HepG2 (cell line): ENCODE results near the gene PEAK3. TPM values are rescaled to one million over a fixed set of nuclear protein-coding genes. Genes with fewer than 3 reads are reported as not detected.

ENCODE experiments used
- CSRNP1 ChIP-seq: sonication (generic); formaldehyde crosslinking; IDR thresholded peaks from 2 replicates; pipeline ENCODE4 v1.8.1; 2023; ENCODE audit warnings: mild to moderate bottlenecking, missing genetic modification reagents
- HOXA9 ChIP-seq: sonication (generic); formaldehyde crosslinking; IDR thresholded peaks from 2 replicates; pipeline ENCODE4 v1.8.1; 2022; ENCODE audit warnings: missing genetic modification reagents, mild to moderate bottlenecking, moderate library complexity, borderline replicate concordance
- MIER2 ChIP-seq: IDR thresholded peaks from 2 replicates; pipeline ENCODE4 v1.6.1; 2016; ENCODE audit warnings: missing biosample characterization, missing genetic modification reagents
- NFIB ChIP-seq: sonication (generic); formaldehyde crosslinking; IDR thresholded peaks from 2 replicates; pipeline ENCODE4 v1.9.0; 2021; ENCODE audit warnings: missing genetic modification reagents, mild to moderate bottlenecking, borderline replicate concordance
- PCBP1 ChIP-seq: fragments of 200-400 bp; formaldehyde crosslinking; IDR thresholded peaks from 2 replicates; pipeline ENCODE4 v1.6.1; 2017; ENCODE audit warnings: mild to moderate bottlenecking, low read depth, low read length, borderline replicate concordance
- RERE ChIP-seq: IDR thresholded peaks from 2 replicates; pipeline ENCODE4 v1.6.1; 2016; ENCODE audit warnings: low read depth, missing genetic modification reagents, missing compliant biosample characterization
- SMAD9 ChIP-seq: sonication (generic); formaldehyde crosslinking; IDR thresholded peaks from 2 replicates; pipeline ENCODE4 v1.5.1; 2020; ENCODE audit warnings: mild to moderate bottlenecking, missing genetic modification reagents
- SOX13 ChIP-seq, 3 experiments: fragments of 450-650 bp in 1 of 3; sonication (generic) in 1 of 3; formaldehyde crosslinking in 1 of 3; IDR thresholded peaks in 2 of 3; conservative IDR thresholded peaks in 1 of 3; 2 replicates each; pipeline versions ENCODE4 v1.5.0 to v1.6.1; 2016 to 2020; ENCODE audit warnings: antibody characterized with exemption in 1 of 3, mild to moderate bottlenecking in 1 of 3, missing compliant biosample characterization in 1 of 3, missing genetic modification reagents in 1 of 3, moderate library complexity in 1 of 3
- SOX6 ChIP-seq, 2 experiments: fragments of 450-650 bp in 1 of 2; sonication (generic) in 1 of 2; formaldehyde crosslinking in 1 of 2; IDR thresholded peaks; 2 replicates each; pipeline versions ENCODE4 v1.4.0 to v1.6.1; 2017 to 2020; ENCODE audit warnings: antibody characterized with exemption in 1 of 2, mild to moderate bottlenecking in 1 of 2, missing genetic modification reagents in 1 of 2
- TP53 ChIP-seq: sonication (generic); formaldehyde crosslinking; conservative IDR thresholded peaks from 2 replicates; pipeline ENCODE4 v1.4.0; 2020; ENCODE audit warnings: missing genetic modification reagents
- ZEB1 ChIP-seq: IDR thresholded peaks from 2 replicates; pipeline ENCODE4 v1.6.1; 2012; ENCODE audit warnings: mild to moderate bottlenecking, low read depth, inconsistent platforms; ENCODE audit not compliant: insufficient replicate concordance
- ZNF225 ChIP-seq: sonication (generic); formaldehyde crosslinking; IDR thresholded peaks from 2 replicates; pipeline ENCODE4 v1.4.0; 2020; ENCODE audit warnings: mild to moderate bottlenecking, missing genetic modification reagents
- ZNF3 ChIP-seq: IDR thresholded peaks from 2 replicates; pipeline ENCODE4 v1.7.0; 2017; ENCODE audit warnings: inconsistent platforms
- ZNF333 ChIP-seq: sonication (generic); formaldehyde crosslinking; IDR thresholded peaks from 2 replicates; pipeline ENCODE4 v1.4.0; 2020; ENCODE audit warnings: mild to moderate bottlenecking, missing genetic modification reagents, borderline replicate concordance
- ZNF607 ChIP-seq: sonication (generic); formaldehyde crosslinking; IDR thresholded peaks from 2 replicates; pipeline ENCODE4 v1.5.1; 2020; ENCODE audit warnings: missing genetic modification reagents, mild to moderate bottlenecking, borderline replicate concordance
- ZSCAN20 ChIP-seq: sonication (generic); formaldehyde crosslinking; IDR thresholded peaks from 2 replicates; pipeline ENCODE4 v1.4.0; 2020; ENCODE audit warnings: missing genetic modification reagents, mild to moderate bottlenecking, borderline replicate concordance
- ZSCAN29 ChIP-seq: sonication (generic); formaldehyde crosslinking; conservative IDR thresholded peaks from 2 replicates; pipeline ENCODE4 v1.4.0; 2020; ENCODE audit warnings: mild to moderate bottlenecking, missing genetic modification reagents
- polyA plus RNA-seq, 8 experiments: library from polyadenylated mRNA; depleted of rRNA in 3 of 8; stranded (reverse) in 7 of 8; unstranded in 1 of 8; fragments of >200 nt; fragmentation: Illumina TruSeq in 4 of 8; extraction: Trizol in 4 of 8; gene quantifications; 2 replicates each; pipeline versions ENCODE4 v1.2.1 to v1.2.3, GENCODE V29; 2011 to 2016; ENCODE audit warnings: low read depth in 4 of 8, missing spikeins in 1 of 8, mixed read lengths in 1 of 8; ENCODE audit not compliant: insufficient read depth in 1 of 8
- total RNA-seq, 5 experiments: library from RNA; depleted of rRNA; stranded (reverse); fragments of >200 nt; fragmentation: Illumina TruSeq; extraction: Trizol; gene quantifications; 2 replicates each; pipeline ENCODE4 v1.2.3, GENCODE V29; 2016; ENCODE audit warnings: low read depth in 1 of 5
- TF ChIP-seq, protein P1 (sequence below): sonication (generic); formaldehyde crosslinking; IDR thresholded peaks from 2 replicates; pipeline ENCODE4 v1.8.1; 2023; ENCODE audit warnings: mild to moderate bottlenecking, missing genetic modification reagents, borderline replicate concordance
- TF ChIP-seq, protein P2 (sequence below): sonication (generic); formaldehyde crosslinking; IDR thresholded peaks from 2 replicates; pipeline ENCODE4 v1.5.0; 2020; ENCODE audit warnings: mild to moderate bottlenecking, missing genetic modification reagents

PEAK3 gene
- total and polyA plus RNA-seq, 2 of the 13 experiments (the other 11 are each of a cell fraction or from before 2014, with no cell fraction given): not detected

GRCh38 chr19:2273356-2274184, 8.4 kb downstream of the PEAK3 start (continued):
- TF ChIP-seq RERE (CRISPR knock-in tag) (no peak), NFIB (CRISPR knock-in tag) (no peak), ZSCAN20 (0 out of 2 replicates have a peak, but pooled peaks have one; percentile 45), ZNF607 (peak; percentile 35; the same call in 1 of the 2 replicates), ZNF225 (peak; percentile 66; the same call in 1 of the 2 replicates), SMAD9 (CRISPR knock-in tag) (no peak), TP53 (CRISPR knock-in tag) (no peak), HOXA9 (no peak; the same call in 1 of the 2 replicates), ZEB1 (no peak), SOX13 (IDR thresholded peaks at IDR 0.05) (no peak), SOX13 (CRISPR knock-in tag; conservative IDR thresholded peaks at IDR 0.05 in 1 of 2, IDR thresholded peaks at IDR 0.05 in 1 of 2) (no peak), MIER2 (CRISPR knock-in tag) (no peak), SOX6 (IDR thresholded peaks at IDR 0.05) (no peak), SOX6 (CRISPR knock-in tag; IDR thresholded peaks at IDR 0.05) (0 out of 2 replicates have a peak, but pooled peaks have one; percentile 67), ZSCAN29 (CRISPR knock-in tag) (no peak), PCBP1 (no peak), ZNF333 (CRISPR knock-in tag) (peak; percentile 87; the same call in 1 of the 2 replicates), CSRNP1 (CRISPR knock-in tag) (peak; percentile 52; the same call in 1 of the 2 replicates), ZNF3 (no peak)
- TF ChIP-seq, protein P1, sequence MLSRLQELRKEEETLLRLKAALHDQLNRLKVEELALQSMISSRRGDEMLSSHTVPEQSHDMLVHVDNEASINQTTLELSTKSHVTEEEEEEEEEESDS (CRISPR knock-in tag): no peak
- TF ChIP-seq, protein P2, sequence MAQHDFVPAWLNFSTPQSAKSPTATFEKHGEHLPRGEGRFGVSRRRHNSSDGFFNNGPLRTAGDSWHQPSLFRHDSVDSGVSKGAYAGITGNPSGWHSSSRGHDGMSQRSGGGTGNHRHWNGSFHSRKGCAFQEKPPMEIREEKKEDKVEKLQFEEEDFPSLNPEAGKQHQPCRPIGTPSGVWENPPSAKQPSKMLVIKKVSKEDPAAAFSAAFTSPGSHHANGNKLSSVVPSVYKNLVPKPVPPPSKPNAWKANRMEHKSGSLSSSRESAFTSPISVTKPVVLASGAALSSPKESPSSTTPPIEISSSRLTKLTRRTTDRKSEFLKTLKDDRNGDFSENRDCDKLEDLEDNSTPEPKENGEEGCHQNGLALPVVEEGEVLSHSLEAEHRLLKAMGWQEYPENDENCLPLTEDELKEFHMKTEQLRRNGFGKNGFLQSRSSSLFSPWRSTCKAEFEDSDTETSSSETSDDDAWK (CRISPR knock-in tag): no peak
